Stimulated activated CD8-positive, alpha-beta memory T cell treated with anti-CD3 and anti-CD28 coated beads, Interleukin-4, amount 100 ng/mL, for 48 hours (primary cell): ENCODE measurements around the gene DICER1.
"Not testable (repeated sequence)": the region's sequence is repeated elsewhere in the genome, so short reads cannot be mapped to it uniquely, and the experiment has no call there.

Experiments
- DNase-seq: peaks from one replicate; pipeline ENCODE4 v3.0.0-alpha.2; 2020

Gene DICER1

GRCh38 chr14:95144849-95145248 is 12.5 kb downstream of the DICER1 start:
- no peak for DNase-seq

DNA sequence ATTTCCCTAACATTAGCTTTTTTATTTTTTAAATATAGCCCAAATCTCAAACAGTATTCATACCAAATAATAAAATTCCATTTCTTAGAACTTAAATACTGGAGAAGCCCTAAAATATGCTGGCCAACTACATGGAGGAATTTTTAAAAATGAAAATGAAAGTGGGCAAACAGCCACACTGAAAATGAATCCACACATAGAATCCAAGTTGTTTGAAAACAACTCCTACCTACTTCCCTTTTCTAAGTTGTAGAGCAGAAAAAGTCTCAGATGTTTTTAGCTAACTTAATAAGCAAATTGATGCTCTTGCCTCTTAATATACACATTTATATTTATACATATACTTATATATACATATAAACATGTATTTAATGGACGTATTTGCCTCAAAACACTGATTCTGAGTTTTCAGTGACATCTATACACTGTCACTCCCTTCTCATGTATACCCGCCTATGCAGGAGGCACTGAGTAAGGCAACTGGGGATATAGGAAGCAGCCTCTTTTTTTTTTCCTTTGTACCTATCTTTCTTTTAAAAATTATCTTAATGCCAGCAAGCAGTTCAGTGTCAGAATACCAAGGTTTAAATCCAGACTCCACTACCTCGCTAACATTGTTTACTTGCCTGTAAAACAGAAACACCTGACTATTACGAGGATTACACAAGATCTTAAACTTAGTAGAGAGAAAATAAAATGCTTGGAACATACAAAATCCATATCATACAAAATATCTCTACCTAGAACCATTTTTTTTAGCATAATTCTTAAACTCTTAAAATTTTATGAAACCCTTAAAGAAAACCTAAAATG is 13.3 kb downstream of the DICER1 start:
- DNase-seq = no peak

DNA sequence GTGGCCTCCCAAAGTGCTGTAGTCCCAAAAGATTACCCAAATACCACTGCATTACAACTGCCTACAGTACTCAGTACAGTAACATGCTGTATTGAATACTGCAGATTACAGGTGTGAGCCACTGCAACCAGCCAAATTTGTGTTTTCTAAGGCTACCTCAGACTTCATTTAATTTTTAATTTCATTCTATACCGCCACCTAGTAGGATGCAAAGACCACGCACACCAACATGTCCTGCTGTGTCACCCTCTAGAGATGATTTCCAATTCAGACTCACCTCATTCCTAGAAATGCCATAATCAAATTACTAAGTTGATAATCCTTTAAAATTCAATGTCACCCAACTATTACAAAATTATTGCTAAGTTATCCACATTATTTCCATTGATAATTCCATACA is 15.1 kb downstream of the DICER1 start:
- no peak for DNase-seq

DNA sequence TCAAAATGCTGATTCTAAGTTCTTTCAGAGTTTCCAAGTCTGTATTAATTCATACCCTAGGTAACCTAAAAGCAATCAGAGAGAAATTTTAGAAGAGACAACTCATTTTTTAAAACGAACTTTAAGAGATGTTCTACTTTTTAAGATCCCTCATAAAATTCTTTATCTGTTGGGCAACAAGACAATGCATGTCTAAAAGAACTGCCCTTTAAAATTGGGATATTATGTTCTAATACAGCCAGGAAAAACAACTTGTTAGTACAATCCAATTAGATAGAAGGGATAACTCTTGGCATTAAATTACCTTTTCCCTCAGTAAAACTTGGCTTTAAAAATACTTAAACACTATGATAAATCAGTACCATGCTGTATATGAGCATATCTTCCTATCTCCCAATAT is 15.6 kb downstream of the DICER1 start:
- no peak for DNase-seq

DNA sequence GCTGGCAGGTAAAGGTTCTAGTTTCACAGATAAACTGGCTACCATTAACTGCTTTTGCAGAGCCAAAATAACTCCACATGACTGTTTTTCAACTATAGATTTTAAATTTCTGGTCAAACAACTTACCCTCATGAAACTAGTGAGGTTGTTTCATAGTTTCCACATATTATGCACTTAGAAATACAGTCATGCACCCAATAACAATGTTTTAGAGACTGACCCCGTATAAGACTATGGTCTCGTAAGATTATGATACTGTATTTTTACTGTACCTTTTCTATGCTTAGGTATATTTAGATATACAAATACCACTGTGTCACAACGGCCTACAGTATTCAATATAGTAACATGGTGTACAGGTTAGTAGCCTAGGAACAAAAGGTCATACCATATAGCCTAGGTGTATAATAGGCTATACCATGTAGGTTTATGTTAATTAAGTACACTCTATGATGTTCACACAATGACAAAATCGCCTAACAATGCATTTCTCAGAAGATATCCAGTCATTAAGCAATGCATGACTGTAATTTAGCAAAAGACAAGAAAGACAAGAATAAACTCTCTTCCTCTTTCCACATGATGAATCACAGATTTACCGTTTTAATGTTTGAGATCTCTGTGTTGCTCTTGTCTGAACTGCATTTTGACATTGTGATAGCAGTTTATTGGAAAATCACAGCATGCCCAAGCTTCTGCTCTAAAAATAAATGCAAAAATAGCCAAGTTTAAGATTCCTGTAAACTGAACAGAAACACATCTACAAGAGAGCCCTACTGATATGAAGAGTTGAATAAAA is 17.1 kb downstream of the DICER1 start:
- DNase-seq = no peak

DNA sequence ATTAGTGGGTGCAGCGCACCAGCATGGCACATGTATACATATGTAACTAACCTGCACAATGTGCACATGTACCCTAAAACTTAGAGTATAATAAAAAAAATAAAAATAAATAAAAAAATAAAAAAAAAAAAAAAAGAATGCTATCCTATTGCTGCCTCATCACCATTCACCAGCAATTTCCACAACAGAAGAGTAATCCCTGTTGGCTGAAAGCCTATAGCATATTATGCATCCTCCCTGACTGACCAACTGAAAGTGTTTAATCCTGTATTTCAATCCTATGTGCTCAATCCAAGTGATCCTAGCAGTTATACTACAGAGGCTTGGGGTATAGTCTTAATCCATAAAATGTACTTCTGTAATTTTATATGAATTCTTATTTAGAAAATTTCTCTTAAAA is 18.5 kb downstream of the DICER1 start:
- no peak for DNase-seq

- not testable (repeated sequence) for DNase-seq
These were observed 18.9 kb downstream of the DICER1 start for GRCh38 chr14:95138455-95138854.

GRCh38 chr14:95137804-95138167 is 19.5 kb downstream of the DICER1 start:
- DNase-seq = no peak

DNA sequence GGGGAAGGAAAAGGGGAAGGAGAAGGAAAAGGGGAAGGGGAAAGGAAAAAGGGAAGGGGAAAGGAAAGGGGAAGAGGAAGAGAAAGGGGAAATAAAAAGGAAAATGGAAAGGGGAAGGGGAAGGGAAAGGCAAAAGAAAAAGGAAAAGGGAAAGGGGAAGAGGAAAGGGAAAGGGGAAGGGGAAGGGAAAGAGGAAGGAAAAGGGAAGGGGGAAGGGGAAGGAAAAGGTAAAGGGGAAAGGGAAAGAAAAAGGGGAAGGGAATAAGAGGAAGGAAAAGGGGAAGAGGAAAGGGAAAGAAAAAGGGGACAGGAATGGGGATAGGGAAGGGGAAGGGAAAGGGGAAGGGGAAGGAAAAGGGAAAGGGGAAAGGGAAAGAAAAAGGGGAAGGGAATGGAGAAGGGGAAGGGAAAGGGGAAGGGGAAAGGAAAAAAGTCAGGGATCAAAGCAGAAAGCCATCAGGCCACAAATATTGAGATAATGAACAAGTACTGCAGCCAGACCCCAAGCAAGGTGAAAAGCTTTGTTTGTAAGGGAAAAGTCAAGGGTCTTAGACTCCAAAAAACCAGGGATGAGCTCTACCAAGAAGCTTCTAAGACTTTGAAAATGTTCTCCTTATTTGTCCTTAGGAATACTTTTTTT is 20.0 kb downstream of the DICER1 start:
- no peak for DNase-seq

GRCh38 chr14:95136631-95137030 is 20.7 kb downstream of the DICER1 start:
- DNase-seq = no peak

DNA sequence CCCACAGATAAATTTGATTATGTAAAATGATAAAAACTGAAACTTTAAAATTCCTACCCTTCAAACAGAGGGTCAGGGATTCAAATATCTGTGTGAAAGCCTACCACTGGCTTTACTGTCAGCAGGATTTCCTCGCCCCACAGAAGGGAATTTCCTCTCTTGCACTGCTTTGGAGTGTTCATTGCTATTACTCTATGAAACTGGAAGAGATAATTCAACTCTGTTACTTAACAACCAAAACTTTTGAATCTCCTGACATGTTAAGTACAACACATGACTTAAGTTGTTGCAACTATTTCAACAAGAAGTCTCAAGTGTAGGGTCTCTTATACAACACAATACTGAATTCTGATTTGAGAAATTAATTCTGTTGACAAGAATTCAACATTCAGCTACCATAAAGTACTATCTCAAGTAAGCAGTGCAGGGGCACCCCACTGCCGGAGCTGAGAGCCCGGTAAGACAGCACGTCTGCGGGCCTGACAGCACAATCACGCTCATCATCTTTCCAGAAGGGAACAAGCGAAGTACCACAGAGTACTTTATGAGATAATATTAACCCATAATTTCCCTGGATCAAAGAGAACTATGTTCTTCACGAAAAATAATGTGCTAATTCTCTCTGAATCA is 22.9 kb downstream of the DICER1 start:
- DNase-seq = no peak

- no peak for DNase-seq
These were observed 24.0 kb downstream of the DICER1 start for GRCh38 chr14:95133282-95133681.

GRCh38 chr14:95132760-95133159 is 24.6 kb downstream of the DICER1 start:
- DNase-seq = no peak

DNA sequence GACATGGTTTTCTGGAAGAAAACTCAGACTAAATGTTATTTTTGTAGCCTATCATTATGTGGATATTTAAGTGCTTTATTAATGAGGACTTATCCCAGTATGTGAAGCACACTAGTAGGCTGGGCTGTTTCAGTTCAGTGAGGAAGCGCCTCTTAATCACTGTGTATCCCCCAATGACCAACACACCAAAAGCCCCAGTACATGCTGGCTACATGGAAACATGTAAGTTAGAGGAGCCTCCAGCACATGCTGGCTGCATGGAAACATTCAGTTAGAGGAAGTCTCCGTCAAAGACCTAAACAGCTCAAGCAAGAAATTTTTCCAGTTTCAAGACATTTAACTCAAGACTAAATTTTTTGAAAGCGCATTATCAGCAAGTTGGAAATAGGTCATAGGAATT is 26.8 kb downstream of the DICER1 start:
- DNase-seq = no peak

DNA sequence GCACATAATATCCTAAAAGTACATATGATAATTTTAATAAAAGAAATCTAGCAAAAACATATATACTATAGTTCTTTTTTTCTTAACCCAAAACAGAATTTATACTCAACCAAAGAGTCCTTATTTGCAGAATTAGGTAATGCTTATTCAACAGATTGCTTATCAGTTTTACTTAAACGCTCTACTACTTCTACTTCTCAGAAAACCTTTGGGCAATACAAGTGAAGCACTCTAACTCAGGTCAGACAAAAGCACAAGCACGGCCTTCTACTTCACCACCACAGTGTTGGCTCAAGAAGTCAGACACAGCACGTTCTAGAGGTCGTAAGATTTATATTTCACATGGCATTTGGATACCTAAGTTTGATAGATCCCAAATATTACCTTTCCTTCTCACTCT is 29.2 kb downstream of the DICER1 start:
- DNase-seq = no peak

DNA sequence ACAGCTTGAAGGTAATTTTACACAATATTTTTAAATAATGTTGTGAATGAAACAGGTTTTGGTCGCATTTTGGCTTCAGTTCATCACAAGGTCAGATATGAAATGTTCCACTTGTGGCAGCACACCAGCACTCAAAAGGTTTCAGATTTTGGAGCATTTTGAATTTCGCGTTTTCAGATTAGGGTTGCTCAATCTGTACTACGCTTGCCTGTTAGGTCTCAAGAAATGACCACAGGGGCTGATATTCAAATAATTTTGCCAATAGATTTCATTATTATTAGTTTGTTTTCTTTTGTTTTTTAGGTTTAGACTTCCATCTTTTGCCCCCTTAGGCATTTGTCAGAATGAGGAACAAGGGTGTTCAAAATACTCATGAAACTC is 29.8 kb downstream of the DICER1 start:
- no peak for DNase-seq

DNA sequence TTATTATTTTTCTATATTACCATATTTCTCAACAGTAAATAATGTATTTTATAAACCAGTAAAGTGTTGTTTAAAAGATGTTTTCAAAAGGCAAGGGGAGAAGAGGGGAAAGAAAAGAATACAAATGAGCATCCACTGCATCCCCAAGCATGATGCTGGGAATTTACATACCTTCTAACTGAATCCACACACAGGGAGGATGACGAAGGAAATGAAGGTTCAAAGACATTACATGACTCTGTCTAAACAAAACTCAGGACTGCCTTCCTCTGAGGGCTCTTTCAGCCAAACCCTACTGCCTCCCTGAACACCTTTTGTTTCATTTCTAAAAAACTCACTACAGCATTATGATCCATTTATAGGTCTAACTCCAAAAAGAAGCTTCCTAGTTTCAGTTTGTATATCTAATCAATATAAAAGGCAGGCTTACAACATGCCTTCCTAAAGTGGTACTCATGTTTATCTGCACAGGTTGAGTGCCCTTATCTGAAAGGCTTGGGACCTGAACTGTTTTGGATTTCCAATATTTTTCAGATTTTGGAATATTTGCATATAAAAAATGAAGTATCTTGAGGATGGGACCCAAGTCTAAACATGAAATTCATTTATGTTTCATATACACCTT is 30.3 kb downstream of the DICER1 start:
- no peak for DNase-seq

DNA sequence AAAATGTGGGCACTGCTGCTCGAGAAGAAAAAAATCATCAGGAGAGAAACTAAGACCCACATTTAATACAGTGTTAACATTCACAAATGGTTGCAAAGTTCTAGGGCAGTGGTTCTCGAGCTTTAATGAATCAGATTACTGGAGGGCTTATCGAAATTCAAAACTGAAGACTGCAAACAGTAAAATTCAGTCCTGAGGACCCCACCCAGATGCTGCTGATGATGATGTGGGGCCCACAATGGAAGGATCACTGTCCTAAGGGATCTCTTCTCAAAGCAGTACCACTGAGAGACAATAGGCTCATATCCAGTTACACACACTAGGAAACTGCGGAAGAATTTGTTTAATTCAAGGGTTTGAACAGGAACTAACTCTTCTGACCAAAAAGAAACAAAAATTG is 31.4 kb downstream of the DICER1 start:
- DNase-seq = no peak

DNA sequence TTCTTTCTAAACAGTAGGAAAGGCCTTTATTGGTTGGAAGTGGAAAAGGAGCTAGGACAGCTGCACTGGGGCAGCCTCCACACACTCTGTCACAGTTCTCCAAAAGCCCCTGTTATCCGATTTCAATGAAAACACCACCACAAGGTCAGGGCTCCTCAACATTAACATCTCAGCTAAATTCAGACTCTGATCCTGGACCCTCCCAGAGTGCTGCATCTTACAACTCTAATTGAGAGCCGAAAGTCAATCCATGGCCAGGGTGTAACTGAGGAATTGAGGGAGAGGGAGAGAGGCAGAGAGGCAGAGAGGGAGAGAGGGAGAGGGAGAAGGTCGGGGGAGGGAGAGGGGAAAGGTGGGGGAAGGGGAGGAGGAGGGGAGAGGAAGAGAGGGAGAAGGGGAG is 32.1 kb downstream of the DICER1 start:
- no peak for DNase-seq

DNA sequence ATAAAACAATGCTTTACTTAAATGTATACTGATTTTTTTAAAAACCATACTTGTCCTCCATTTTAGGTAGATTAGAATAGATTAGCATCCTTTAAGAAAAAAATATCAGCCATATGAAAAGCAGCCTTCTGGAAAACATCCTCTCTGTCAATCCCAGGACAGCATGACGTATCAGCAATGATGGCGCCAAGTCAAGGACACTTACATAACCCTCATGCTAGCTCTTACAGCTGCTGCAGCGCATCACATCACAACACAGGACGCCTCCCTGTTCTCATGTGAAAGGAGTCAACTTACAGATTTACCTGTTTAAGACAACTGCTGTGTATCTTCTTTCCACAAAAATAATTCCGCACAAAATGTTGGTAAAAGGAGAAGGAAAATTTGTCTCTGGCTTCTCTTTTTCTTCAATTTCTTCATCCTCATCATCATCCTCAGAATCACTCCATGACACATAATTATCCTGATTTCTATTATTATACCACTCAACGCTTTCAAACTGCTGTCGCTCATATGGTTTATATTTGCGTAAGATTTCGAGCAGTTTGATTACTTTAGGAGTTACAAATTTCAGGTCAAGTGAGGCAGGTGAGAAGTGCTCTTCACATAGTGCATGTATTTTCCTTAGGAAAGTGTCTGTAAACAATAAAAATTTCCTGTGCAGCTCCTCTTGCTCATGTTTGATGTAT is 33.3 kb downstream of the DICER1 start:
- no peak for DNase-seq

DNA sequence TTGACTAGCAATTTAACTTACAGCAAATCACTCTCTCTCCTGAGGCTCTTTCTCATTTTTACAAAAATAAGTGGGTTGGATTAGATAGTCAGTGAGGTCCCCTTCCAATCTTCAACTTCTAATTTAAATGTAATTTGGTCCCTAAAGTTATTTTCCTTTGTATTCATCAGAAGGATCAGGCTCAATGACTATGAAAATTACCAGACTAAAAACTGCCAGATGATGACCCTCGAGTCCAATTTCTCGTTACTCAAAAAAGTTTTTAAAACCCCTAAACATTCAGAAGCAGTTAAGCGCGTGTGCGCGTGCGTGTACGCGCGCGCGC is 34.7 kb downstream of the DICER1 start:
- no peak for DNase-seq

DNA sequence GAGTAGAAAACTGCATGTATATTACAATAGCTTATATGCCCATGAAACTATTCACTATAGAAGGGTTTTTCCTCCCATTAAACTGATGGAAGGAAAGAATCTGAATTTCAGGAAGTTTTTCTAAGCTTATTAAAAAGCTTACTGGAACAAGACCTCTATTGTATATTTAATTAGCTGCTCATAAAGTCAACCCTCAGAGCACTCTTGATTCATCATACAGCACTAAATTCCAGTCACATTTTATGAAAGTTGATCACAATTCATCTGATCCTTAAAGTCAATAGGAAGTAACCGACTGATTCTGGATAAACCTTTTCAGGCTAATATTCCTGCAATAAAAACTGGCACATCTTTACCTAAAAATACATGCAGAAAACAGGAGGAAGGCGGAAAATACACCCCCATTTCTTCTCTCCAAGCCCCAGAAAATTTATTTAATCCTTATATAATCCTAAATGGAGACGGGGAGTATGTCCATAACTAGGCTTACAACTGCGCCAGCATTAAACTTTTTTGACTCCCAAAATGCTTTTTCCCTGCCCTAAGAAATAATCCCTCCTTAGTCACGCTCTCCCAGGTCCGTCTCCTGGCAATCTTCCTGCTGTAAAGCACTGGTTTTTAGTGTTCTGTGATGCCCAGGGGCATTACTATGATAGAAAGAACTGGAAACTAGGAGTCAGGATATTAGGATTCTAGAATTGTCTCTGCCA is 35.3 kb downstream of the DICER1 start:
- DNase-seq = no peak
